ENCODE data around the gene TRIP13. TPM values are rescaled to one million over a fixed set of nuclear protein-coding genes. Genes with fewer than 3 reads are reported as not detected.

TRIP13 gene
- total and polyA plus RNA-seq, 9 of the 15 experiments (the other 6 are each of a cell fraction or from before 2014, with no cell fraction given) = 24.1 to 116 (median 53.2) TPM

- no peaks in the 10 kb centered on the region for H3K79me2 ChIP-seq (ENCODE audit: control insufficient read depth, insufficient read depth, low read length)
- DNase-seq (ENCODE audit: extremely low read depth in 1 of 4, low spot score in 3 of 4) = no peak
- H3K27me3 ChIP-seq (ENCODE audit: control insufficient read depth in 2 of 2, insufficient read depth in 2 of 2, low read length in 2 of 2) = no peaks in the 10 kb centered on the region
- no peaks in the 10 kb centered on the region for H3K9me3 ChIP-seq (replicated peaks; ENCODE audit: control insufficient read depth, insufficient read depth, low read depth, low read length)
- H3K9ac ChIP-seq (ENCODE audit: insufficient read depth in 1 of 2, low read depth in 2 of 2, low read length in 2 of 2) = no peak overlapping the region
- in situ Hi-C loops (cut with MboI) = loop anchor here (5.0 kb wide), 1 partner anchor 231 kb away; no protein-coding TSS in a partner anchor
- H3K27ac ChIP-seq (ENCODE audit: extremely low read depth, low read depth, low read length) = no peak overlapping the region
- no peak for ATAC-seq
- H3K9me1 ChIP-seq (ENCODE audit: control insufficient read depth, insufficient read depth, low read length) = no peaks in the 10 kb centered on the region
- peaks cover 92% of the 10 kb centered on the region for H3K36me3 ChIP-seq (ENCODE audit: control insufficient read depth, insufficient read depth, low read length)
- no peak for FAIRE-seq
- ChIA-PET POLR2A (interaction anchor here (0.5 to 0.6 kb wide), 2 partner anchors 12 to 132 kb away, joined by 3 read pairs; no protein-coding TSS in a partner anchor), CTCF (ENCODE audit: low intra/inter-chr PET ratio) (no interaction called here)
- H2AFZ ChIP-seq (ENCODE audit: low read depth, low read length) = no peak overlapping the region
- H3K4me3 ChIP-seq = no peak overlapping the region
- H4K20me1 ChIP-seq (replicated peaks; ENCODE audit: control insufficient read depth, insufficient read depth, low read length) = no peaks in the 10 kb centered on the region; the same call in 1 of the 2 replicates
- no peak overlapping the region for H3K4me2 ChIP-seq (ENCODE audit: insufficient read depth, low read length)
- no TSS peak for BruUV-seq (replicated peaks)
- intact Hi-C loops (cut with micrococcal nuclease) = no loop called here
- TF ChIP-seq FOS (IDR thresholded peaks at IDR 0.05; ENCODE audit: extremely low read depth, insufficient read length) = no peak
- TF ChIP-seq ZBTB12 (CRISPR knock-in tag; IDR thresholded peaks at IDR 0.05) = no peak
- TF ChIP-seq JUNB (CRISPR knock-in tag; conservative IDR thresholded peaks at IDR 0.05) = no peak
- TF ChIP-seq ZBTB49 (CRISPR knock-in tag; IDR thresholded peaks at IDR 0.05; ENCODE audit: borderline replicate concordance) = no peak
- WGBS (ENCODE audit: insufficient coverage, low coverage, missing lambda C conversion rate) = 94% methylated on average over 16 of the region's 16 CpGs
- no peaks in the 10 kb centered on the region for H3K4me1 ChIP-seq (replicated peaks in 1 of 2; ENCODE audit: control insufficient read depth in 2 of 2, insufficient read depth in 2 of 2, low read length in 2 of 2)
Measured at GRCh38 chr5:908172-908571, 15.5 kb downstream of the TRIP13 start.

All from K562 (cell line).